ENCODE data around the gene SOX5. TPM values are rescaled to one million over a fixed set of nuclear protein-coding genes. Genes with fewer than 3 reads are reported as not detected.

Gene SOX5
- total and polyA plus RNA-seq, 2 experiments from 2014 or later, result 14.8 to 26.4 TPM

- WGBS (ENCODE audit: low lambda C conversion rate, missing lambda C conversion rate), result 96% methylated on average over 4 of the region's 4 CpGs
- no peak for DNase-seq (ENCODE audit: low spot score)
Observed at GRCh38 chr12:23546756-23547155, 402.7 kb downstream of the SOX5 start.

GRCh38 chr12:23543767-23544166 is 405.7 kb downstream of the SOX5 start:
- no peak for DNase-seq (ENCODE audit: low spot score)
- Histone ChIP-seq H2AFZ (no peak overlapping the region), H3K9me3 (ENCODE audit: low read depth) (no peaks in the 10 kb centered on the region), H3K27me3 (no peaks in the 10 kb centered on the region), H3K79me2 (no peaks in the 10 kb centered on the region), H3K4me3 (no peak overlapping the region), H3K9me2 (replicated peaks; ENCODE audit: insufficient read depth) (no peaks in the 10 kb centered on the region), H3K4me2 (no peak overlapping the region), H3K4me1 (ENCODE audit: insufficient read depth) (no peaks in the 10 kb centered on the region), H3K27ac (no peak overlapping the region), H4K20me1 (ENCODE audit: insufficient read depth, poor library complexity, severe bottlenecking) (no peaks in the 10 kb centered on the region), H3K36me3 (replicated peaks; ENCODE audit: insufficient read depth, low read depth) (no peaks in the 10 kb centered on the region)
- 93% methylated on average over 1 of the region's 1 CpG for WGBS (ENCODE audit: low lambda C conversion rate, missing lambda C conversion rate)
- no peak for TF ChIP-seq EZH2 (IDR thresholded peaks at IDR 0.05; ENCODE audit: borderline replicate concordance)
- TF ChIP-seq EZH2phosphoT487 (IDR thresholded peaks at IDR 0.05; ENCODE audit: low read depth, severe bottlenecking, unreplicated experiment), result no peak
- no peak for TF ChIP-seq CTCF (IDR thresholded peaks at IDR 0.05; ENCODE audit: poor library complexity)

More at GRCh38 chr12:23546756-23547155, 402.7 kb downstream of the SOX5 start:
- Histone ChIP-seq H2AFZ (no peak overlapping the region), H3K4me2 (no peak overlapping the region), H3K9me2 (replicated peaks; ENCODE audit: insufficient read depth) (no peaks in the 10 kb centered on the region), H3K36me3 (replicated peaks; ENCODE audit: insufficient read depth, low read depth) (no peaks in the 10 kb centered on the region), H3K4me1 (ENCODE audit: insufficient read depth) (peaks cover 12% of the 10 kb centered on the region), H3K79me2 (no peaks in the 10 kb centered on the region), H3K27ac (no peak overlapping the region), H3K4me3 (no peak overlapping the region), H3K27me3 (no peaks in the 10 kb centered on the region), H3K9me3 (ENCODE audit: low read depth) (no peaks in the 10 kb centered on the region), H4K20me1 (ENCODE audit: insufficient read depth, poor library complexity, severe bottlenecking) (no peaks in the 10 kb centered on the region)
- TF ChIP-seq CTCF (IDR thresholded peaks at IDR 0.05; ENCODE audit: poor library complexity), result no peak

GRCh38 chr12:23542187-23542586 is 407.3 kb downstream of the SOX5 start:
- Histone ChIP-seq H3K36me3 (replicated peaks; ENCODE audit: insufficient read depth, low read depth) (no peaks in the 10 kb centered on the region), H2AFZ (no peak overlapping the region), H4K20me1 (ENCODE audit: insufficient read depth, poor library complexity, severe bottlenecking) (no peaks in the 10 kb centered on the region), H3K4me2 (no peak overlapping the region), H3K27me3 (no peaks in the 10 kb centered on the region), H3K27ac (no peak overlapping the region), H3K9me3 (ENCODE audit: low read depth) (no peaks in the 10 kb centered on the region), H3K4me1 (ENCODE audit: insufficient read depth) (no peaks in the 10 kb centered on the region), H3K9me2 (replicated peaks; ENCODE audit: insufficient read depth) (no peaks in the 10 kb centered on the region), H3K79me2 (no peaks in the 10 kb centered on the region), H3K4me3 (no peak overlapping the region)
- DNase-seq (ENCODE audit: low spot score), result no peak
- 93% methylated on average over 3 of the region's 3 CpGs for WGBS (ENCODE audit: low lambda C conversion rate, missing lambda C conversion rate)
- TF ChIP-seq EZH2 (IDR thresholded peaks at IDR 0.05; ENCODE audit: borderline replicate concordance), result no peak
- no peak for TF ChIP-seq EZH2phosphoT487 (IDR thresholded peaks at IDR 0.05; ENCODE audit: low read depth, severe bottlenecking, unreplicated experiment)
- TF ChIP-seq CTCF (IDR thresholded peaks at IDR 0.05; ENCODE audit: poor library complexity), result no peak

- no peak for DNase-seq (ENCODE audit: low spot score)
- H2AFZ ChIP-seq, result no peak overlapping the region
Observed at GRCh38 chr12:23540572-23540971, 408.9 kb downstream of the SOX5 start.

More at GRCh38 chr12:23540572-23540971, 408.9 kb downstream of the SOX5 start:
- Histone ChIP-seq H3K36me3 (replicated peaks; ENCODE audit: insufficient read depth, low read depth) (no peaks in the 10 kb centered on the region), H4K20me1 (ENCODE audit: insufficient read depth, poor library complexity, severe bottlenecking) (no peaks in the 10 kb centered on the region), H3K4me3 (no peak overlapping the region), H3K27me3 (no peaks in the 10 kb centered on the region), H3K4me2 (peak overlapping the region; percentile 10), H3K9me3 (ENCODE audit: low read depth) (no peaks in the 10 kb centered on the region), H3K27ac (no peak overlapping the region), H3K79me2 (no peaks in the 10 kb centered on the region), H3K4me1 (ENCODE audit: insufficient read depth) (no peaks in the 10 kb centered on the region), H3K9me2 (replicated peaks; ENCODE audit: insufficient read depth) (no peaks in the 10 kb centered on the region)
- 50% methylated on average over 7 of the region's 7 CpGs for WGBS (ENCODE audit: low lambda C conversion rate, missing lambda C conversion rate)
- TF ChIP-seq EZH2phosphoT487 (IDR thresholded peaks at IDR 0.05; ENCODE audit: low read depth, severe bottlenecking, unreplicated experiment), result peak; percentile 95
- no peak for TF ChIP-seq CTCF (IDR thresholded peaks at IDR 0.05; ENCODE audit: poor library complexity)

All from hepatocyte (in vitro differentiated cells).